GM20000 (cell line): ENCODE data around the gene GSG1.

Experiments
- DNase-seq: peaks from one replicate; pipeline ENCODE4 v3.0.0; 2012; ENCODE audit warnings: low spot score
- TF ChIP-seq, protein P1 (sequence below): IDR thresholded peaks from 2 replicates; pipeline ENCODE4 v1.5.1; 2012; ENCODE audit warnings: mild to moderate bottlenecking, control low read depth; ENCODE audit errors: extremely low read depth, missing control alignments

GSG1 gene

GRCh38 chr12:13080266-13080665 is 23.2 kb downstream of the GSG1 start:
- DNase-seq, result no peak
- TF ChIP-seq, protein P1, sequence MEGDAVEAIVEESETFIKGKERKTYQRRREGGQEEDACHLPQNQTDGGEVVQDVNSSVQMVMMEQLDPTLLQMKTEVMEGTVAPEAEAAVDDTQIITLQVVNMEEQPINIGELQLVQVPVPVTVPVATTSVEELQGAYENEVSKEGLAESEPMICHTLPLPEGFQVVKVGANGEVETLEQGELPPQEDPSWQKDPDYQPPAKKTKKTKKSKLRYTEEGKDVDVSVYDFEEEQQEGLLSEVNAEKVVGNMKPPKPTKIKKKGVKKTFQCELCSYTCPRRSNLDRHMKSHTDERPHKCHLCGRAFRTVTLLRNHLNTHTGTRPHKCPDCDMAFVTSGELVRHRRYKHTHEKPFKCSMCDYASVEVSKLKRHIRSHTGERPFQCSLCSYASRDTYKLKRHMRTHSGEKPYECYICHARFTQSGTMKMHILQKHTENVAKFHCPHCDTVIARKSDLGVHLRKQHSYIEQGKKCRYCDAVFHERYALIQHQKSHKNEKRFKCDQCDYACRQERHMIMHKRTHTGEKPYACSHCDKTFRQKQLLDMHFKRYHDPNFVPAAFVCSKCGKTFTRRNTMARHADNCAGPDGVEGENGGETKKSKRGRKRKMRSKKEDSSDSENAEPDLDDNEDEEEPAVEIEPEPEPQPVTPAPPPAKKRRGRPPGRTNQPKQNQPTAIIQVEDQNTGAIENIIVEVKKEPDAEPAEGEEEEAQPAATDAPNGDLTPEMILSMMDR, result no peak

DNA sequence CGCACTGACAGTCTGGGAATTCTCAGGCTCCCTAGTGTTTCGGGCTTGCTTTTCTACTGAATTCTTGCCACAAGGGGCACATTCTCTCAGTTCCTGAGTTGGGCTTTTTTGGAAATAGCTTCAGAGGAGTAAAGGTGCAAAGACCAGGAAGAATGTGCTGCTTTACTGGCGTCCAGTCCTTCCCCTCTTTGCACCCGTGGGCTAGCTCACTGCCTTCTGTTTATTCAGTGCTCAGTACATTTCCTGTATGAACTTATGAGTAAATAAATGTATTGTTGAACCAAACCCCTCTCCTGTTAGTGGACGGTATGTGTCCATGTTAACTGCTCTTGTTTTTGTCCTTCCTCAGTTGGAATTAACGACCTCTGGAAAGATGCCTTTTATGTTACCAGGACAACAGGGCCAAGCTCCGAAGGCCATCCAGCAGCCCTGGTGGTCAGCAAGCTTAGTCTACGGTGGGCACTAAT is 24.0 kb downstream of the GSG1 start:
- DNase-seq, result no peak
- TF ChIP-seq, protein P1, result no peak

DNA sequence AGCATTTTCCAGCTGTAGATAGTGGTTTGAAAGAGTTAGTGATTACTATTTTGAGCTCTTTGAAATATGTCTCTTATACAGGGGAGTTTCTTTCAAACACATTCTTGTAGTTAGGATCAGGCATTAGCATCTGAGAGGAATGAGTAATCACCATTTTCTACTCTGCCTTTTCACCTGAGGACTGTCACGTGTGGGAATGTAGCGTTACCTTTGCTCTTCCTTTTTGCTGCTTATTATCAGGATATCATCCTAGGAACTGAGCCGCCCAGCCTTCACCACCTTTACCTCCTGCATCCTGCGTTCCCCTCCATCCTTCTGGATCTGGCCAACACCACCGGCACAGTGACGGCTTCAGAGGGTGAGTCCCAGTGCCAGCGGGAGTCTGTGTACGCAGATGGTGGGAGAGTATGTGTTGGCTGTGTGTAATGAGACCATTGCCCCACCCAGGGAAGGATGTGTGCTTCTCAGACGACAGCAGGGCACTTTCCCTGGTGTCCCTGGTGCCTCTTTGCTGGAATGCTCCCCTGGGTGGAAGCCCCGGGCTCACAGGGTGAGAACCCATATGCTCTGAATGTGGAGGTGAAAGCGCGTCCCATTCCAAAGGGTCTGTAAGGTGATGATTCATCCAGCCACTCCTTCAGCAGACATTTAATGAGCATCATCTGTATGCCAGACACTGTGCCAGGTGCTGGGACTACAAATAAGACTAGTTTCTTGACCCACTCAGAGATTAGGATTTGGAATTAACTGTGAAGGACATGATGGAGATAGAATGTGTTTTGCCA is 27.5 kb downstream of the GSG1 start:
- DNase-seq, result no peak
- TF ChIP-seq, protein P1, result no peak

GRCh38 chr12:13075118-13075480 is 28.4 kb downstream of the GSG1 start:
- no peak for DNase-seq
- TF ChIP-seq, protein P1, result no peak

- TF ChIP-seq, protein P1, result no peak
- no peak for DNase-seq
Observed at GRCh38 chr12:13074396-13075117, 28.9 kb downstream of the GSG1 start.

GRCh38 chr12:13073173-13073572 is 30.3 kb downstream of the GSG1 start:
- DNase-seq, result no peak
- TF ChIP-seq, protein P1, result no peak

- TF ChIP-seq, protein P1, result no peak
- DNase-seq, result no peak
Observed at GRCh38 chr12:13071305-13072280, 31.9 kb downstream of the GSG1 start.
